ENCODE measurements around the gene MIPEP. TPM values are rescaled to one million over a fixed set of nuclear protein-coding genes. Genes with fewer than 3 reads are reported as not detected.

The MIPEP gene
- total and polyA plus RNA-seq, 9 of the 15 experiments (the other 6 are each of a cell fraction or from before 2014, with no cell fraction given) = 1.7 to 19.3 (median 13.1) TPM

DNA sequence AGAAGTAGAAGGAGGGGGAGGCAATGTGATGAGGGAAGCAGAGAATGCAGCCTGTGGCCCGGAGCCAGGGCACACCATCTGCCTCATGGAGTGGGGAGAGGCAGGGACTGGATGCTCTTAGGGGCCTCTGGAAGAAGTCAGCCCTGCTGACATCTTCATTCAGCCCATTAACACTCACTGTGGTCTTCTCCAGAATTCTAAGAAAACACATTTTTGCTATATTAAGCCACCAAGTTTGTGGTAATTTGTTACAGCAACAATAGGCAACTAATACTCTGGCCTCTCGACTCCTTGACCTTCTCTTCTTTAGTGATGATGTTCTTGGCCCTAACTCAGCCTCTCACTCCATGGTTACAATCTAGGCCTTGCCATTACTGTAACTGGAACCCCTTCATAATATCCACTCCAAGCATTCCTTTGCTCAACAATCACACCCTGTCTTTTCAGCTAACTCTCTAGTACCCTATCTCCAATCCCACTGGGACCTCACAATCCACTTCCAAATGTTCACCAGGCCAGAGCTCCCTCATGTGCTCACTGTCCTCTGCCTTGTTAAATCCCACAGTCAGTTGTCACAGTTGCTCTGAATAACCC is 98.5 kb downstream of the MIPEP start (continued):
- TF ChIP-seq, protein P1, sequence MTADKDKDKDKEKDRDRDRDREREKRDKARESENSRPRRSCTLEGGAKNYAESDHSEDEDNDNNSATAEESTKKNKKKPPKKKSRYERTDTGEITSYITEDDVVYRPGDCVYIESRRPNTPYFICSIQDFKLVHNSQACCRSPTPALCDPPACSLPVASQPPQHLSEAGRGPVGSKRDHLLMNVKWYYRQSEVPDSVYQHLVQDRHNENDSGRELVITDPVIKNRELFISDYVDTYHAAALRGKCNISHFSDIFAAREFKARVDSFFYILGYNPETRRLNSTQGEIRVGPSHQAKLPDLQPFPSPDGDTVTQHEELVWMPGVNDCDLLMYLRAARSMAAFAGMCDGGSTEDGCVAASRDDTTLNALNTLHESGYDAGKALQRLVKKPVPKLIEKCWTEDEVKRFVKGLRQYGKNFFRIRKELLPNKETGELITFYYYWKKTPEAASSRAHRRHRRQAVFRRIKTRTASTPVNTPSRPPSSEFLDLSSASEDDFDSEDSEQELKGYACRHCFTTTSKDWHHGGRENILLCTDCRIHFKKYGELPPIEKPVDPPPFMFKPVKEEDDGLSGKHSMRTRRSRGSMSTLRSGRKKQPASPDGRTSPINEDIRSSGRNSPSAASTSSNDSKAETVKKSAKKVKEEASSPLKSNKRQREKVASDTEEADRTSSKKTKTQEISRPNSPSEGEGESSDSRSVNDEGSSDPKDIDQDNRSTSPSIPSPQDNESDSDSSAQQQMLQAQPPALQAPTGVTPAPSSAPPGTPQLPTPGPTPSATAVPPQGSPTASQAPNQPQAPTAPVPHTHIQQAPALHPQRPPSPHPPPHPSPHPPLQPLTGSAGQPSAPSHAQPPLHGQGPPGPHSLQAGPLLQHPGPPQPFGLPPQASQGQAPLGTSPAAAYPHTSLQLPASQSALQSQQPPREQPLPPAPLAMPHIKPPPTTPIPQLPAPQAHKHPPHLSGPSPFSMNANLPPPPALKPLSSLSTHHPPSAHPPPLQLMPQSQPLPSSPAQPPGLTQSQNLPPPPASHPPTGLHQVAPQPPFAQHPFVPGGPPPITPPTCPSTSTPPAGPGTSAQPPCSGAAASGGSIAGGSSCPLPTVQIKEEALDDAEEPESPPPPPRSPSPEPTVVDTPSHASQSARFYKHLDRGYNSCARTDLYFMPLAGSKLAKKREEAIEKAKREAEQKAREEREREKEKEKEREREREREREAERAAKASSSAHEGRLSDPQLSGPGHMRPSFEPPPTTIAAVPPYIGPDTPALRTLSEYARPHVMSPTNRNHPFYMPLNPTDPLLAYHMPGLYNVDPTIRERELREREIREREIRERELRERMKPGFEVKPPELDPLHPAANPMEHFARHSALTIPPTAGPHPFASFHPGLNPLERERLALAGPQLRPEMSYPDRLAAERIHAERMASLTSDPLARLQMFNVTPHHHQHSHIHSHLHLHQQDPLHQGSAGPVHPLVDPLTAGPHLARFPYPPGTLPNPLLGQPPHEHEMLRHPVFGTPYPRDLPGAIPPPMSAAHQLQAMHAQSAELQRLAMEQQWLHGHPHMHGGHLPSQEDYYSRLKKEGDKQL (CRISPR knock-in tag; IDR thresholded peaks at IDR 0.05; ENCODE audit: borderline replicate concordance) = no peak
- TF ChIP-seq, protein P2, sequence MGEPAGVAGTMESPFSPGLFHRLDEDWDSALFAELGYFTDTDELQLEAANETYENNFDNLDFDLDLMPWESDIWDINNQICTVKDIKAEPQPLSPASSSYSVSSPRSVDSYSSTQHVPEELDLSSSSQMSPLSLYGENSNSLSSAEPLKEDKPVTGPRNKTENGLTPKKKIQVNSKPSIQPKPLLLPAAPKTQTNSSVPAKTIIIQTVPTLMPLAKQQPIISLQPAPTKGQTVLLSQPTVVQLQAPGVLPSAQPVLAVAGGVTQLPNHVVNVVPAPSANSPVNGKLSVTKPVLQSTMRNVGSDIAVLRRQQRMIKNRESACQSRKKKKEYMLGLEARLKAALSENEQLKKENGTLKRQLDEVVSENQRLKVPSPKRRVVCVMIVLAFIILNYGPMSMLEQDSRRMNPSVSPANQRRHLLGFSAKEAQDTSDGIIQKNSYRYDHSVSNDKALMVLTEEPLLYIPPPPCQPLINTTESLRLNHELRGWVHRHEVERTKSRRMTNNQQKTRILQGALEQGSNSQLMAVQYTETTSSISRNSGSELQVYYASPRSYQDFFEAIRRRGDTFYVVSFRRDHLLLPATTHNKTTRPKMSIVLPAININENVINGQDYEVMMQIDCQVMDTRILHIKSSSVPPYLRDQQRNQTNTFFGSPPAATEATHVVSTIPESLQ (CRISPR knock-in tag; IDR thresholded peaks at IDR 0.05) = no peak

All from K562 (cell line).